ENCODE measurements around the gene PCDHB16.
"Not testable (repeated sequence)": the region's sequence is repeated elsewhere in the genome, so short reads cannot be mapped to it uniquely, and the experiment has no call there.

Gene PCDHB16

GRCh38 chr5:141184117-141184855 lies 2.1 kb downstream of the PCDHB16 start:
- not testable (repeated sequence) for DNase-seq (ENCODE audit: low read depth in 2 of 2)

GRCh38 chr5:141186897-141187512 lies 4.8 kb downstream of the PCDHB16 start, which contains the start of gene PCDHB9:
Gene PCDHB9 (plus strand): TSS chr5:141187161. CDS start chr5:141187319, 158 bp downstream.
- DNase-seq (ENCODE audit: low read depth in 2 of 2), result no peak

- not testable (repeated sequence) for DNase-seq (ENCODE audit: low read depth in 2 of 2)
Measured at GRCh38 chr5:141188682-141189081, 6.5 kb downstream of the PCDHB16 start.

GRCh38 chr5:141189131-141189530 lies 6.9 kb downstream of the PCDHB16 start:
- DNase-seq (ENCODE audit: low read depth in 2 of 2), result not testable (repeated sequence)

- no peak for DNase-seq (ENCODE audit: low read depth in 2 of 2)
Measured at GRCh38 chr5:141192110-141192725, 10.0 kb downstream of the PCDHB16 start, which contains the start of gene PCDHB10. Gene PCDHB10 (plus strand): TSS chr5:141192353. CDS start chr5:141192553, 200 bp downstream.

- DNase-seq (ENCODE audit: low read depth in 2 of 2), result not testable (repeated sequence)
Measured at GRCh38 chr5:141194332-141194731, 12.1 kb downstream of the PCDHB16 start.

GRCh38 chr5:141196363-141196762 lies 14.2 kb downstream of the PCDHB16 start:
- DNase-seq (ENCODE audit: low read depth in 2 of 2), result no peak

GRCh38 chr5:141199359-141200235 lies 17.4 kb downstream of the PCDHB16 start, which contains the start of gene PCDHB11:
Gene PCDHB11 (plus strand): TSS chr5:141199627. CDS start chr5:141199775, 148 bp downstream.
- no peak for DNase-seq (ENCODE audit: low read depth in 2 of 2)

GRCh38 chr5:141201126-141201525 lies 18.9 kb downstream of the PCDHB16 start:
- not testable (repeated sequence) for DNase-seq (ENCODE audit: low read depth in 2 of 2)

- not testable (repeated sequence) for DNase-seq (ENCODE audit: low read depth in 2 of 2)
Measured at GRCh38 chr5:141201646-141202045, 19.5 kb downstream of the PCDHB16 start.

GRCh38 chr5:141208478-141208877 lies 26.3 kb downstream of the PCDHB16 start, which contains the start of gene PCDHB12:
Gene PCDHB12 (plus strand): TSS chr5:141208719. CDS start chr5:141208908, 189 bp downstream.
- no peak for DNase-seq (ENCODE audit: low read depth in 2 of 2)

GRCh38 chr5:141210281-141210680 lies 28.1 kb downstream of the PCDHB16 start:
- not testable (repeated sequence) for DNase-seq (ENCODE audit: low read depth in 2 of 2)

- not testable (repeated sequence) for DNase-seq (ENCODE audit: low read depth in 2 of 2)
Measured at GRCh38 chr5:141210849-141211248, 28.7 kb downstream of the PCDHB16 start.

- not testable (repeated sequence) for DNase-seq (ENCODE audit: low read depth in 2 of 2)
Measured at GRCh38 chr5:141213656-141214339, 31.6 kb downstream of the PCDHB16 start, which contains the start of gene PCDHB13. Gene PCDHB13 (plus strand): TSS chr5:141213919. CDS start chr5:141214124, 205 bp downstream.

GRCh38 chr5:141214583-141214982 lies 32.4 kb downstream of the PCDHB16 start:
- not testable (repeated sequence) for DNase-seq (ENCODE audit: low read depth in 2 of 2)

- DNase-seq (ENCODE audit: low read depth in 2 of 2), result not testable (repeated sequence)
Measured at GRCh38 chr5:141215504-141215903, 33.3 kb downstream of the PCDHB16 start.

- not testable (repeated sequence) for DNase-seq (ENCODE audit: low read depth in 2 of 2)
Measured at GRCh38 chr5:141216035-141216434, 33.8 kb downstream of the PCDHB16 start.

GRCh38 chr5:141223112-141223783 lies 41.1 kb downstream of the PCDHB16 start, which contains the start of gene PCDHB14:
Gene PCDHB14 (plus strand): TSS chr5:141223343. CDS start chr5:141223506, 163 bp downstream.
- no peak for DNase-seq (ENCODE audit: low read depth in 2 of 2)

- not testable (repeated sequence) for DNase-seq (ENCODE audit: low read depth in 2 of 2)
Measured at GRCh38 chr5:141224844-141225243, 42.7 kb downstream of the PCDHB16 start.

GRCh38 chr5:141225421-141225820 lies 43.2 kb downstream of the PCDHB16 start:
- DNase-seq (ENCODE audit: low read depth in 2 of 2), result not testable (repeated sequence)

Data from fibroblast of skin of left biceps (primary cell).